HG03520 (cell line): ENCODE results near the gene RPS6KC1.
"Not testable (repeated sequence)": the region's sequence is repeated elsewhere in the genome, so short reads cannot be mapped to it uniquely, and the experiment has no call there.

Experiments
- ATAC-seq: cut with Tn5 transposase; IDR thresholded peaks from one replicate; pipeline ENCODE4 v1.9.1; 2021; ENCODE audit warnings: mild to moderate bottlenecking, moderate library complexity; ENCODE audit not compliant: unreplicated experiment

Gene RPS6KC1

DNA sequence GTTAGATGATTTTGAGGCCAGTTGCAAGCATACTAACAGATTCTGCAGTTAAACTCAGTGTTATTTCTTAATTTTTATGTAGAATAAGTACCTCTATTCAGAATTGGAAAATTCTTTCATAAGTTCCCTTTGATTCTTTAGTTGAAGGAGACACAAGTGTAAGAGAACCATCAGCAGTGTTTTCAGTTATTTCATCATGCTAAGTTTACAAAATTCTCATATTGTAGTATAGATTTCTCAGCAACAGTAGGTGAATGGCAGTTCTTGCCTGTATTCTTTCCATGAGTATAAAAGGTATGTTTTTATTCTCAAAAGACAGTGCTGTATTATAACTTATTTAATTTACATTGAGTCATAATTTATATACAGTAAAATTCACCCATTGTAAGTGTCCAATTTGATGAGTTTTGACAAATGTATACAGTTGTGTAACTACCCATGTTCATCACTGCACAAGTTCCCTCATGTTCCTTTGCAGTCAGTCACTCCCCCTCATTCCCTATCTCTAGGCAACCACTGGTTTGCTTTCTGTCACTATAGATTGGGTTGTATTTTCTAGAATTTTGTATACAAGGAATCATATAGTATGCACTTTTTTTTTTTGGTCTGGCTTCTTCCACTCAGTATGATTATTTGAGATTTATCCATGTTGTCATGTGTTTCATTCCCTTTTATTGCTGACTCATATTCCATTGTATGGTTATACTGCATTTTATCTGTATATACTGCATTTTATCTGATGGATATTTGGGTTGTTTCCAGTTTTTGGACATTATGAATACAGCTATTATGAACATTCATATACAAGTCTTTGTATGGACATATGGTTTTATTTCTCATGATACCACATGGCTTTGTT is 3.9 kb downstream of the RPS6KC1 start:
- ATAC-seq: no peak

DNA sequence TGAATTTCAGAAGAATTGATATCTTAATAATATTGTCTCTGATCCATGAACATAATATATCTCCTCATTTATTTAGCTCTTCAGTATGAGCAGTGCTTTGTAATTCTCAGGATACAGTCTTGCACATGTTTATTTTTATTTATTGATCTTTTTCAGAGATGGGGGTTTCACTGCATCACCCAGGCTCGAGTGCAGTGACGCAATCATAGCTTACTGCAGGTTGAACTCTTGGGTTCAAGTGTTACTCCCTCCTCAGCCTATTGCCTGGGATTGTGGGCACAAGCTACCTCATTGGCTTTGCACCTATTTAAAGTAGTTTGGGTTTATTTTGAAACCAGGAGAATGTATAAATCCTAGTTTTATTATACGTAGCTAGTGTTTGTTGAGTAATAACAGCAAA is 4.7 kb downstream of the RPS6KC1 start:
- no peak for ATAC-seq

DNA sequence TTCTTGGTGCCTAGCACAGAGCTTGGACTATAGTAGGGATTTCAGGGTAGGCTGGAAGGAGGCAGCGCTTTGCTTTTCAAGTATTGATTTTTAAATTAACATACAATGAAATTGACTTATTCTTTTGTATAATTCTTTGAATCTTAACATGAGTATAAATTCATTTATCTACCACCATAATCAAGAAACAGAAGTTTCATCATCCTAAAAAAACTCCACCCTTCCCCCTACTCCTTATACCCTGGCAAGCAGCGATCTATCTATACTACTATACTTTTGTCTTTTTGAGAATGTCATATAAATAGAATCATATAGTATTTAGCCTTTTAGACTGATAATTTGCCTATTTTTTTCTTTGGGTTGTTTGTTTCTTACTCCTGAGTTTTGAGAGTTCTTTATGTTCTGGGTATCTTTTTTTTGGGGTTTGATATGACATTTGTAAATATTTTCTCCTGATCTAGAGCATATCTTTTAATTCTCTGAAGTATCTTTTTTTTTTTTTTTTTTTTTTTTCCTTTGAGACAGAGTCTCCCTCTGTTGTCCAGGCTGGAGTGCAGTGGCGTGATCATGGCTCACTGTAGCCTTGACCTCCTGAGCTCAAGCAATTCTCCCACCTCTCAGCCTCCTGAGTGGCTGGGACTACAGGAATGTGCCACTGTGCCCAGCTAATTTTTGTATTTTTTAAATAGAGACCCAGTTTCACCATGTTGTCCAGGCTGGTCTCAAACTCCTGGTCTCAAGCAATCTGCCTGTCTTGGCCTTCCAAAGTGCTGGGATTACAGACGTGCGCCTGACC is 6.4 kb downstream of the RPS6KC1 start:
- no peak for ATAC-seq

DNA sequence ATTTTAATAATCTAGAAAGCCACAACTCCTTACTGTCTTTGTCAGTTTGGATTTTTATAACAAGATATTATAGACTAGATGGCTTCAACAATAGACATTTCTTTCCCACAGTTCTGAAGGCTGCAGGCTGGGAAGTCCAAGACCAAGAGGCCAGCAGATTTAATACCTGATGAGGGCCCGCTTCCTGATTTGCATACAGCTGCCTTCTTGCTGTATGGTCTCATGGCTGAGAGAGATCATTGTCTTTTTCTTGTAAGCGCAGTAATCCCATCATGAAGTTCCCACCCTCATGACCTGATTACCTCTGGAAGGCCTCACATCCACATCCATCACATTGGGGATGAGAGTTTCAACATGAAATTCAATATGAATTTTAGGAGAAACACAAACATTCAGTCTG is 9.8 kb downstream of the RPS6KC1 start:
- ATAC-seq: no peak

DNA sequence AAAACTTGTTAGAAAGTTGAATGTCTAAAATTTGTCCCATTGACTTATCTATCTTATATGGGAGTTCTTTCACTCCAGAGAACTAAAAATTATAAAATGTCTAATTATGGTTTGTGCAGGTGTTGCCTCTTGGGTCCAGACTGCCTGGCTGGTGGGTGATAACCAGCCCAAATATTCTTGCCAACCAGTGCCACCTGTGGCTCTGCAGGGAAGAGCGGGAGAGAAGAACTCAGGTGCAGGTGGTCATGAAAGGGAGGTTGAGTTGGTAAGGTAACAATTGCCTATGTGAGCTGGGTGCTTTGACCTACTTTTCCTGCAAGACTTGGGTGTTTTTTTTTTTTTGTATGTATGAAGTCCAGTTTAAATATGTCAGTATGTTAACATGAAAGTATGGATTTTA is 10.2 kb downstream of the RPS6KC1 start:
- no peak for ATAC-seq

DNA sequence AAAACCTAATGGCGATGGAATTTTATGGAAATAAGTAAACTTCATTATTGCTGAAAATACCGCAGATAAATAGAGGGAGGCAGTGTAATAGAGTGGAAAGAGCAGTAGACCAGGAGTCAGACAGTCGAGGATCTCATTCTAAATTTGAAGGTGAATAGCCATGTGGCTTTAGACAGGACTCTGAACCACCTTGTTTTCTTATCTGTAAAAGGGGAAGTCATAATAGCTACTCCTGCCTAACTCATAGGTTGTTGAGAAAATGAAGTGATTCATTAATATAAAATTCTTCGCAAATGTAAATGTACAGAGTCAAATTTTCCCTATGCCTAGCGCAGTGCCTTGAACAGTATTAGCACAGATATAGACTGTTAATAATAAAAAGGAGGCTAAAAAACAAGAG is 14.8 kb downstream of the RPS6KC1 start:
- ATAC-seq: no peak

DNA sequence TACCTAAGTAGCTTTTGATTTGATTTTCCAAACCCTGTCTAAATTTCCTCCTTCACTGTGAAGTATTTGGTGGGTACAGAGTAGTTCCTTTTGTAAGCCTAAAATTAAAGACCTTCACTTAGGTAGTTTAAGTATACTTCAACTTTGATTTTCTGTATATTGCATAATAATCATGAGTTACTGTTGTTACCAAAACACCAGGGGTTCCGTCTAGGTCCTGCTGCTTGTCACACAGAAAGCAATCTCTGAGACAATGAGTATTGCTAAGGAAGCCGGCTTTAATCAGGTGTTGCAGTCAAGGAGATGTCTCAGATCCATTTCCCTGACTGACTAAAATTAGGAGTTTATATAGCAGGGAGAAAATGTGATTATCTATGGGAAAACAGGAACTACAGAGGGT is 15.3 kb downstream of the RPS6KC1 start:
- ATAC-seq: no peak

DNA sequence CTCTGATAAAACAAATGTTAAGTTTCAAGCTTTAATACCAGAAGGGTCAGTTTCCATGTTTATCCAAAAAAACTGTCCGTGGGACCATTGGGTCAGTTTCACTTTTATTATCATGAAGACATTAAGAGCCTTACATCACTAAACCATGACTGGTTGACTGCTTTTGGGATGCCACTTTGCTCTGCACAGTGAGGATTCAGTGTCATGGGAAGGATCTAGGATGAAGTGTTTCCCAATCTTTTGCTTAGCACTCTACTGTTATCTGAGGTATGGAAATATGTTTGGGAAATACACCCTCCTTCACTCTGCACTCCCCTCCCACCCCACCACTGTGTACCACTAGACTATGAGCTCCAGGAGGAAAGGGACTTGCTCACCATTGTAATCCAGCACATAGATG is 16.3 kb downstream of the RPS6KC1 start:
- no peak for ATAC-seq

DNA sequence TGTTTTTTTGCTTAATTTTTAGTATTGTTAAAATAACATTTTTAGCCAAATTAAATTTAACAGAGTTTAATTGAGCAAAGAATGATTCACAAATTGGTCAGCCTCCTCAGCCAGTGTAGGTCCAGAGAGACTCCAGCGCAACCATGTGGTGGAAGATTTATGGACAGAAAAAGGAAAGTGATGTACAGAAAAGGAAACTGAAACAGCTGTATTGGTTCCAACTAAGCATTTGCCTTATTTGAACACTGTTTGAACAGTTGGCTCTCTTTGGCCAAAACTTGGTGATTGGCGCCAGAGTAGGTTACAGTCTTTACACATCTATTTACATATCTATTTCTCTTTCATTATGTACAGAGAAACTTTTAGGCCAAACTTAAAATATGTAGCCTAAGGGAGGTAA is 19.4 kb downstream of the RPS6KC1 start:
- peak; percentile 92 for ATAC-seq

DNA sequence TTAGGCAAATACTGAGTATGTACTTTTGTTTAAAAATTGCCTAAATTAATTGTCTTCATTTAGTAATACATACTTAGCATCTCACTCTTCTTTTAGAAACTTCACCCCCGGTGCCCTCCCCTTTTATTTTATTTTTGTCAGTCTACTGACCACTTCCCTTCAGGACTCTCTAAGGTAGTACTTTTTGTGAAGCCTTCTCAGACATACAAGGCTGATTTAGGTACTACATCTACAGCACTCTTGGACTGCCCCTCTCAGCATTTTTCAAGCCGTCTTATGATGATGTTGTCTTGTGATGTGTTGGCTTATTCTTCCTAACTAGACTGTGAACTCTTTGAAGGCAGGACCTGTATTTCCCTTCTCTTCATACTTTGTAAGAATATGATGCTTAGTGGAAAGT is 24.7 kb downstream of the RPS6KC1 start:
- ATAC-seq: peak; percentile 92

DNA sequence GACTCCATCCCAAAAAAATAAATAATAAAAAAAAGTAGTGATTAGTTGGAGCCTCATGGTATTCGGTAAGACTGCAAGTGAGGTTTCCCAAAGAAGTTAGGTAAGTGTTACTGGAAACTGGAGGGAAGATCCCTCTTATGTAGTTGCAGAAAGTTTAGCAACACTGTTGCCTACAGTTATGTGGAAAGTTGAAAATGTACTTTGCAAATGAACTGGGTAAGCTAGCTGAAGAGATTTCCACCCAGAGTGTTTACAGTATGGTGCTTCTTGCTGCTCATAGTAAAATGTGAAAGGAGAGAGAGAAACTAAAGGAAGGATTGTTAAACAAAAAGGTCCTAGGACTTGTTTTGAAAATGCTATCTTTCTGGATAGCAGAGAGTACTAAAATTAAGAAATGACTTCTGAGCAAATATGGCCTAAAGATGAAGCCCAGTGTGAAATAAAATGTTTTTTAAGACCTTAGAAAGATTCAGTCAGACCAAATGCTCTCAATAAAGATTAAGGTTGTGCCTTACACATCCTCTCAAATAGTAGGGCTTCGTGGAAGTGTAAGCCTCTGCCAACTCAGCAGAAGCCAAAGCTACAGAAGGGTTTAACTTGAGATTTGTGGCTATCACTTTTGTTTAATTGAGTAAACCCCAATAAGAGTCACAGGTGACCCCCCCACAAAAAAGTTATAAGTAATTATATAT is 31.5 kb downstream of the RPS6KC1 start:
- ATAC-seq: no peak

DNA sequence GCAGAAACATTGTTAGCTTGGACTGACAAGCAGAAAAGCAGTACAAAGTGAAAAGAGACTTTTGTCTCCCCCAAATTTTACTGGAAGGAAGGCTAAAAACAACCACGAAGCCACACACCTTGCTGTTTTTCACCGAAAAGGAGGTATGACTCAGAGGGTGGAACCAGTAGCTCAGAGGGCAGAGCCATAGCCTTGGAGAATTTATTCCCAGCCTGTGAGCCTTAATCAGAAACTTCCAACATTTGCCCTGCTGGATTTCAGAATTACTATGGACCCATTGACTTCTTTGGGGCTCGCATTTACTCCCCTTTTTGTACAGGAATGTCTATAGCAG is 32.0 kb downstream of the RPS6KC1 start:
- ATAC-seq: no peak

DNA sequence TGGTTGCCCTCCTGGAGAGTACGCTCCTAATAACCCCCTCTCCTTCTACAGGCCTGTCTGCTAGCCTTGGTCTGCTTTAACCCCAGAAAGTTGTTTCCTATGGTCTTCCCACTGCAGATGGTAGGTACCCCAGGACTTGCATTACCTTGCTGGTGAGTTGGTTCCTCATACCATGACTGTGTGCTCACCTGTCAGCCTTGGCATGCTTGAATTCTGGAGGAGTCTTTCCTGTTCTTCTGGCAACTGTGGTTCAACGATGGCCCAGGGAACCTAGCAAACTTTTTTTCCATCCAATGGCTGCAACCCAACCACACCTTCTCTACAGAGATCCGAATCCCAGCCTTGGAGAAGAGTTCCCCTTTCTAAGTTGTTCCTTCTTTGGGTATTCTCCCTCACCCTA is 36.9 kb downstream of the RPS6KC1 start:
- no peak for ATAC-seq

DNA sequence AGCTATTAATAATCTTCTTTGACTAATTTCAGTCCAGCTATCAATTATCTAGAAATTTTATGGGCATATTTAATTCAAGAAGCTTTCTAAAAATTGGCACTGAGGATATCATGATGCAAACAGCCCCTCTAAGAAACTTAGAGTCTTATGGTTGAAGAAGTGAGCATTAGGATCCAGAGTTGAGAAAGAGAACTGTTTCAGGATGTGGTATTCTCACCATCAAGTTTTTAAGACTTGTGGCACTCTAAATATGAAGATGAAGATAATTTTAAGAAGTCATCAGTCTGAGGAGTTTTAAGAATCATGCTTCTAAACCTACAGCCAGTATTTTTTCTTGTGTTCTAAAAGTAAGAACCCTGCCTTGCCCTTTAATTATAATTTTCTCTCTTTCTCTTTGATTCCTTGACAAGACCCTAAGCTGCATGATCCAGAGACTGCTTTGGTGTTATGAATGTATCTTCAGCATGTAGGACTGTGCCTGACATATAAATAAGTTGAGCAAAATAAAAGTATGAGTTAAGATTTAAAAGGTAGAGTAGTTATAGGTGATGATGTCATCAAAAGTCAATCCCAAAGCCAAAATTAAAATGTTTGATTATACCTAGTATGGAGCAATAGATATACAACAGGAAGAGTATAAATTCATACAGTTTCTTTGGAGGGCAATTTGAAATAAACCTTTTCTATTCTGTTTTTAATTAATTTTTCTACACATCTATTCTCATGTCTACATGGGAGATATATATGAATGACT is 39.1 kb downstream of the RPS6KC1 start:
- ATAC-seq: no peak

DNA sequence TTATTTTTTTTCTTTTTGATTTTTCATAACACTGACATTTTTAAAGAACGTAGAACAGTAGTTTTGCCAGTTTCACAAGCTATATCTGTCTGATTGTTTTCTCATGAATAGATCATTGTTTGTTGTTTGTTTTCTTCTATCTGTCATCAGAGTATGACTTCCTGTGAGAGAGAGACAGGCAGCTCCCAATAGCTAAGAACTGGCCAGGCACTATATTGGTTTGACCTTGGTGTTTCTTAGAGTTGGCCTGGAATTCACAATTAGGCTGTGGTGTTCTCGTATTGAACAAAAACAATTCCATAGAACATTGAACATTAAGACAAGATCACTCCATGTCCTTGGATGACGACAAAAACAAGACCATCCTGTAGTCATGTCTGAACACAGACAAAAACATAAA is 43.4 kb downstream of the RPS6KC1 start:
- ATAC-seq: no peak

DNA sequence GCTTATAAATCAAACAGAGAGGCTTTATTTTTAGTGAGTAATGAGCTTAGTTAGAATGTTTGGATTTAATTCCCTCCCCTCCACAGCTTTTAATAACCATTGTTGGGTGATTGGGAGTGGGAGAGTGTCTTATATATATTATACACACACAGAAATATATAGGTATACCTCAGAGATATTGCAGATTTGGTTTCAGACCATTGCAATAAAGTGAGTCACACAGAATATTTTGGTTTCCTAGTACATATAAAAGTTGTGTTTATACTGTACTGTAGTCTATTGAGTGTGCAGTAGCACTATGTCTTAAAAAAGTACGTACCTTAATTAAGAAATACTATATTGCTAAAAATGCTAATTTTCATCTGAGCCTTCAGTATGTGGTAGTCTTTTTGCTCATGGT is 44.4 kb downstream of the RPS6KC1 start:
- no peak for ATAC-seq

DNA sequence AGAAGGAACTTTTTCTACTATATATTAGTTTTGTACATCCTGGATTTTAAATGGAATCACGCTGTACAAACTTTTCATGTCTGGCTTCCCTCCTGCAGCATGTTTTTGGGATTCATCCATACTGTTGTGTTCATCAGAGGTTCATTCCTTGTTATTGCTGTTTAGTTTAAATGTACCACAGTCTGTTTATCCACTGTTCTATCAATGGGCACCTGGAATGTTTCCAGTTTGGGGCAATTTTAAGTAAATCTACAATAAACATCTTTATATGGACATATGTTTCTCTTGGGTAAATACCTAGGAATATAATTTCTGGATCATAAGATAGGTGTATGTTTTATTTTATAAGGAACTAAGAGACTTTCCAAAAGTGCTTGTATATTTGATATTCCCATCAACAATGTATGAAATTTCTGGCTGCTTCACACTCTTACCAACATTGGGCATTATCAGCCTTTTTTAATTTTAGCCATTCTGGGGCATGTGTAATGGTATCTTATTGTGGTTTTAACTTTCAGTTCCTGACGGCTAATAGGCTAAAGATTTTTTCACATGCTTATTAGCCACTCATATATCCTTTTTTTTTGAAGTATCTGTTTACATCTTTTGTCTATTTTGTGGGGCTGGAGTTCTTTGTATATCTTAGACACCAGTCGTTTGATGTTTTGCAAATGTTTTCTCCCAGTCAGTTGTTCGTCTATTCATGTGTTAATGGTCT is 48.8 kb downstream of the RPS6KC1 start:
- ATAC-seq: no peak

DNA sequence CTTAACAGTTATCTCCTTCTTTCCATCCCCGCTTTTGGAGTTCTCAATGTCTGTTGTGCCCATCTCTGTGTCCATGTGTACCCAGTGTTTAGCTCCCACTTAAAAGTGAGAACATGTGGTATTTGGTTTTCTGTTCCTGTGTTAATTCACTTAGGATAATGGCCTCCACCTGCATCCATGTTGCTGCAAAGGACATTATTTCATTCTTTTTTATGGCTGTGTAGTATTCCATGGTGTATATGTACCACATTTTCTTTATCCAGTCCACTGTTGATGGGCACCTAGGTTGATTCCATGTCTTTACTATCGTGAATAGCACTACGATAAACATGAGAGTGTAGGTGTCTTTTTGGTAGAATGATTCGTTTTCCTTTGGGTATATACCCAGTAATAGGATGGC is 49.5 kb downstream of the RPS6KC1 start:
- ATAC-seq: not testable (repeated sequence)

DNA sequence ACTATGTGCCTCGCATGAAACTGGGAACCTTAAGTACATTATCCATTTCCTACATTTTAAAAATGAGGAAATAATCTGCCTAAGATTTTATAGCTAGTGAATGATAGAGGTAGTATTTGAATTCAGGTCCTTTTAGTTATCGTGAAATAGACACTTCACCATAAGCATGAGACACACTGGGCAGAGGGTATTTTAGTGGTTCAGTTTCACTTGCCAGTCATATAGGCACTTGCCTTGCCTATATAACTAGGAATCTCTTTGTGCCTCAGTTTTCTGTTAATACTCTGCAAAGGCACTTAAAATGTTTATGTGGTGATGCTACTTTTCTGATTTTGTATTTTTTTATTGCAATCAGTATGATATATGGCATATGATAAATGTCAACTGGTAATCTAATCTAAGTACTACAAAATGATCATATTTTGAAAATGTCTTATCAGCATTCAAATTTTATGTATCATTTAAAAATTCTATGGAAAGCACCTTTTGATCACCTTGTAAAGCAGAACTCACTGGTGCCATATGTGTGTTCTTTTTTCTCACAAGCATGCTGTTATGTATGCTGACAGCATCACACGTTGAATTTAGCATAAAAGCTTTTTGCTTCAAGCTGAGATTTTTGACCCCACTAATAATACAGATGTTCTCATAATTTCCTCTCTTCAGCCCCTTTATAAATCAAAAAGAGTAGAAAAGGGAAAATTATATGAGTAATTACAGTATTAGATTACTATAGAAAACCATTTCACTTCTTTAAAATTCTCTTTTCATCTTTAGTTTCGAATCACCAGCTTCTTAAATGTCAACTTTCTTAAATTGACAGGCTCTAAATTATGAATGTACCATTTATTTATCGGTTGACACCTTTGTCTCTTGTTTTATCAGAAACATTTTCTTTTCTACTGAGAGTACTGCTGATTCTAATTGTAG is 52.6 kb downstream of the RPS6KC1 start:
- ATAC-seq: peak; percentile 36
